Transverse colon (tissue), 4 donors: ENCODE results near the gene OBP2B. TPM values are rescaled to one million over a fixed set of nuclear protein-coding genes. Genes with fewer than 3 reads are reported as not detected.
"Not testable (repeated sequence)": the region's sequence is repeated elsewhere in the genome, so short reads cannot be mapped to it uniquely, and the experiment has no call there.

ENCODE experiments used
- DNase-seq: peaks from one replicate; pipeline ENCODE4 v3.0.0-alpha.2; 2019
- H3K27ac ChIP-seq, 4 donors: fragments of 200-600 bp; sonication (generic); 2 replicates each; pipeline ENCODE4 v1.5.1; 2016 to 2018; ENCODE audit warnings: inconsistent platforms in 4 of 4
- H3K27me3 ChIP-seq: fragments of 200-600 bp; sonication (generic); 2 replicates; pipeline ENCODE4 v1.5.1; 2017; ENCODE audit warnings: inconsistent platforms
- H3K36me3 ChIP-seq, 4 donors: fragments of 200-600 bp; sonication (generic); 2 replicates each; pipeline ENCODE4 v1.5.1; 2017 to 2019; ENCODE audit warnings: inconsistent platforms in 4 of 4
- H3K4me1 ChIP-seq, 4 donors: fragments of 200-600 bp; sonication (generic); 2 replicates each; pipeline ENCODE4 v1.5.1; 2017 to 2020; ENCODE audit warnings: inconsistent platforms in 4 of 4
- H3K4me3 ChIP-seq, 4 donors: fragments of 200-600 bp; sonication (generic); 1 replicate in 1 of 4; 2 replicates in 3 of 4; pipeline versions ENCODE4 v1.5.1 to v1.6.1; 2017 to 2019; ENCODE audit warnings: inconsistent platforms in 4 of 4
- H3K9me3 ChIP-seq, 2 donors: fragments of 200-600 bp; sonication (generic); 2 replicates each; pipeline ENCODE4 v1.5.1; 2017 to 2019; ENCODE audit warnings: inconsistent platforms in 2 of 2
- EP300 ChIP-seq: sonication (generic); formaldehyde crosslinking; IDR thresholded peaks from one replicate; pipeline ENCODE4 v1.6.1; 2017; ENCODE audit warnings: antibody characterized with exemption, low read depth
- POLR2A ChIP-seq: fragments of 450-650 bp; IDR thresholded peaks from one replicate; pipeline ENCODE4 v1.6.1; 2016; ENCODE audit warnings: antibody characterized with exemption, mild to moderate bottlenecking, moderate library complexity
- POLR2AphosphoS5 ChIP-seq, 3 donors: sonication (generic); formaldehyde crosslinking; IDR thresholded peaks; one replicate each; pipeline ENCODE4 v1.6.1; 2016; ENCODE audit warnings: antibody characterized with exemption in 3 of 3
- WGBS, 2 donors: methylation state at CpG; one replicate each; pipeline ENCODE4 v1.1.5; 2018; ENCODE audit warnings: low coverage in 1 of 2; 5-methylcytosine and 5-hydroxymethylcytosine counted together
- in situ Hi-C, 4 donors: fragments of 200-750 bp; cut with MboI; loops; one replicate each; pipeline versions ENCODE4 v1.15.0 to v1.15.1; 2017; ENCODE audit warnings: low sequenced_read_pairs in 3 of 4, low pct_ligation_motif_present in 1 of 4, low pct_unique_long_range_greater_than_20kb in 1 of 4
- intact Hi-C: fragments of 100-400 bp; cut with DNase I; formaldehyde crosslinking; loops from one replicate; pipeline ENCODE4 v1.15.1; 2023; ENCODE audit warnings: low total_unique reads
- total RNA-seq, 4 donors: library from RNA; depleted of rRNA; stranded (reverse); fragments of >200 nt; gene quantifications; one replicate each; pipeline ENCODE4 v1.1.0, GENCODE V29; 2016
- TF ChIP-seq, protein P1 (sequence below), 5 experiments: fragments of 200-600 bp in 3 of 5; fragments of 450-650 bp in 2 of 5; sonication (generic) in 3 of 5; IDR thresholded peaks; 1 replicate in 2 of 5; 2 replicates in 3 of 5; pipeline ENCODE4 v1.5.1; 2016 to 2017; ENCODE audit warnings: antibody characterized with exemption in 5 of 5, inconsistent platforms in 3 of 5, mild to moderate bottlenecking in 2 of 5, moderate library complexity in 1 of 5

OBP2B gene
- total RNA-seq, 4 donors from 2014 or later, result not detected

DNA sequence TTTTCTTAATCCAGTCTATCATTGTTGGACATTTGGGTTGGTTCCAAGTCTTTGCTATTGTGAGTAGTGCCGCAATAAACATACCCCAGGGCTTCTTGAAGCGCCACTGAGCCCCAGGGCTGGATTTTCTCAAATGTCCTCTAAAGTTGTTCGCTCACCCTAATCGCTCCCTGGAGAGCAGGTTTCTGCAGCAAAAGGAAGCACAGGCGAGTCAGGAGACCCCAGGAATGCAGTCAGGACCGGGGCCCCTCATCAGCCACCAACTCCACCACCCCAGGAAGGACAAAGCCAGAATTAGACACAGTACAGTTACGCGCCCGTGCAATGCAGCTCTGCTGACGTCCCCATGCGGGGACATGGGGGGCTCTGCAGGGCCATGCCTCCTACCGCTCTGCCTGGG lies 15.7 kb upstream of the OBP2B start:
- no peaks in the 10 kb centered on the region for H3K36me3 ChIP-seq
- DNase-seq, result no peak
- no peak for TF ChIP-seq EP300
- no peak for TF ChIP-seq POLR2AphosphoS5 (IDR thresholded peaks at IDR 0.05)
- TF ChIP-seq POLR2A, result no peak
- TF ChIP-seq, protein P1, sequence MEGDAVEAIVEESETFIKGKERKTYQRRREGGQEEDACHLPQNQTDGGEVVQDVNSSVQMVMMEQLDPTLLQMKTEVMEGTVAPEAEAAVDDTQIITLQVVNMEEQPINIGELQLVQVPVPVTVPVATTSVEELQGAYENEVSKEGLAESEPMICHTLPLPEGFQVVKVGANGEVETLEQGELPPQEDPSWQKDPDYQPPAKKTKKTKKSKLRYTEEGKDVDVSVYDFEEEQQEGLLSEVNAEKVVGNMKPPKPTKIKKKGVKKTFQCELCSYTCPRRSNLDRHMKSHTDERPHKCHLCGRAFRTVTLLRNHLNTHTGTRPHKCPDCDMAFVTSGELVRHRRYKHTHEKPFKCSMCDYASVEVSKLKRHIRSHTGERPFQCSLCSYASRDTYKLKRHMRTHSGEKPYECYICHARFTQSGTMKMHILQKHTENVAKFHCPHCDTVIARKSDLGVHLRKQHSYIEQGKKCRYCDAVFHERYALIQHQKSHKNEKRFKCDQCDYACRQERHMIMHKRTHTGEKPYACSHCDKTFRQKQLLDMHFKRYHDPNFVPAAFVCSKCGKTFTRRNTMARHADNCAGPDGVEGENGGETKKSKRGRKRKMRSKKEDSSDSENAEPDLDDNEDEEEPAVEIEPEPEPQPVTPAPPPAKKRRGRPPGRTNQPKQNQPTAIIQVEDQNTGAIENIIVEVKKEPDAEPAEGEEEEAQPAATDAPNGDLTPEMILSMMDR (IDR thresholded peaks at IDR 0.05), result no peak
- WGBS, 2 donors, result 20 to 91% methylated on average over 2 to 12 of the region's 12 CpGs
- H3K9me3 ChIP-seq, result no peaks in the 10 kb centered on the region
- peaks cover 3% of the 10 kb centered on the region for H3K27me3 ChIP-seq
- no peak overlapping the region for H3K27ac ChIP-seq
- in situ Hi-C loops (no loop called here), intact Hi-C loops (no loop called here)
- peaks cover 0 to 2% (median 0%) of the 10 kb centered on the region in 4 donors for H3K4me1 ChIP-seq
- no peak overlapping the region for H3K4me3 ChIP-seq

DNA sequence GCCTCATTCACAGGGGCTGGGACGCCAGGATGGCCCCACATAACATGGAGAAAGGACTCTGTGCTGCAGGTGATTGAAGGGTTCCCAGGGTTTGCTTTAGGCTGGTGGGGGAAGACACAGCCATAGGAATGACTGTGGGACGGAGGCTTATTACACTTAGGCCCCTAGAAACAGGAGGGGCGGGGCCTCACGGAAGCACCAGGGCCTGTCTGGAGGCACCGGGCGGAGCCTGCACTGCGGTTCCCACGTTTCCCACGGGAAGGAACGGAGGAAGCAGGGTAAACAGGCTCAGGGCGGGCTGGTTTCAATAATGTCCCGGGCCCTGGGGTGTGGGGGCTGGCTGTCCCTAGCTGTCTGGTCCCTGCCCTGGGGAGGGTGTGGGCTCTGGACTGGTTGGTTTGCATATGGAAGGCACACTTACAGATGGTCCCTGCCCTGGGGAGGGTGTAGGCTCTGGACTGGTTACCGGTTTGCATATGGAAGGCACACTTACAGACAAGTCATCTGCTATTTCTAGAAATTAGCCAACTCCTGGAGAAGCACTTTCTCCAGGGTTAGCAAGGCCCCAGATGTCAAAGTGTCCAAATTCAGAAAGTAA lies 14.2 kb upstream of the OBP2B start:
- H3K27me3 ChIP-seq, H3K4me1 ChIP-seq, H3K36me3 ChIP-seq, H3K4me3 ChIP-seq, H3K9me3 ChIP-seq, in situ Hi-C loops, intact Hi-C loops: not testable (repeated sequence)
- DNase-seq, result peak; percentile 62
- peak overlapping the region in 1 of 4 donors; percentile 33 for H3K27ac ChIP-seq
- WGBS, 2 donors, result 14 to 28% methylated on average over 10 to 13 of the region's 13 CpGs

- intact Hi-C loops, H3K27ac ChIP-seq, H3K9me3 ChIP-seq, DNase-seq, H3K4me3 ChIP-seq, H3K27me3 ChIP-seq, in situ Hi-C loops, H3K36me3 ChIP-seq, H3K4me1 ChIP-seq: not testable (repeated sequence)
- 76% methylated on average over 7 of the region's 12 CpGs; no CpG with 5 or more reads in 1 of the 2 donors for WGBS, 2 donors
Observed at GRCh38 chr9:133221994-133222393, 12.9 kb upstream of the OBP2B start.

- H3K36me3 ChIP-seq, result no peaks in the 10 kb centered on the region
- DNase-seq, result no peak
- WGBS, 2 donors, result 81% methylated on average over 12 of the region's 12 CpGs; no CpG with 5 or more reads in 1 of the 2 donors
- H3K4me3 ChIP-seq, result no peak overlapping the region
- H3K27me3 ChIP-seq, result peaks cover under 1% of the 10 kb centered on the region
- H3K27ac ChIP-seq, result no peak overlapping the region
- intact Hi-C loops, result no loop called here
- H3K9me3 ChIP-seq, result no peaks in the 10 kb centered on the region
- peaks cover 0 to 2% (median 0%) of the 10 kb centered on the region in 4 donors for H3K4me1 ChIP-seq
- in situ Hi-C loops, result no loop called here
- no peak for TF ChIP-seq EP300
- no peak for TF ChIP-seq POLR2A
- TF ChIP-seq, protein P1 (IDR thresholded peaks at IDR 0.05), result no peak
- TF ChIP-seq POLR2AphosphoS5 (IDR thresholded peaks at IDR 0.05), result no peak
Observed at GRCh38 chr9:133221177-133221809, 12.2 kb upstream of the OBP2B start.

DNA sequence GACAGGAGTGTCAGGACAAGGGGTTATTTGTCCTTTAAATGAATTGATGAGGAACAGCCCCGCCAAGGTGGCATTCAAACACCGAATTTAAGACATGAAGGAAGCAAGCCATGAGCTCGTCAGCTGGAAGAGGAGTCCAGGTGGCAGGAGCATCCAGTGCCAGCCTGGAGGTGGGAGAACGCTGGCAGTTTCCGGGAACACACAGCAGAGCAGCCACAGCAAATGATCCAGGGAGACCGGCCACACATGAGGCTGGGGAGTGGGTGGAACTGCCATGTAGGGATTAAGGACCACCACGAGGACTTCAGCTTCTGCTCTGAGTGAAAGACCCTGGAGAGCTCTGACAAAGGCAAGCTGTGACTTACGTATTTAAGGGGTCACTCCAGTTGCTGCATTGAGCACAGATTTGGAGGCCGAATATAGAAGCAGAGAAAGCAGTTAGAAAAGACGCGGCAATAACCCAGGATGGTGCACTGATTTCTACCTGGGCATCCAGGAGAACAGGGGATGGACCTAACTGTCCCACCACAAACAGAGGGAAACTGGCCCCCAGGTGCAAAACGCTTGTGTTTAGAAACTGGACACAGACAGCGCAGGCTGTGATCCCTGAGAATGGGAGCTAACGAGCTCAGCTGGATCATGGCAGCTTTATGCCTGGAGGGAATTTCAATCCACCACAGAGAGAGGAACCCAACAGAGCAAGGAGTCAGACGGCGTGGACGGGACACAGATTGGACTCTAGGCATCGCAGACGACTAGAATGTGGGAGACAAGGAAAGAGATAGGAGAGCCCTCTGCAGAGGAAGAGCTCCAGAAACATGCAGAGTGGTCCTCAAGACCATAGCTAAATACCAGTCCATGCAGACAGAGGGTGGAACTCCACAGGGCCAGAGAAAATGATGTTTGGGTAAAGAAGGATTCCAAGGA lies 9.3 kb upstream of the OBP2B start:
- intact Hi-C loops, H3K27ac ChIP-seq, H3K27me3 ChIP-seq, H3K36me3 ChIP-seq, H3K4me3 ChIP-seq, DNase-seq, H3K4me1 ChIP-seq, H3K9me3 ChIP-seq, in situ Hi-C loops: not testable (repeated sequence)
- WGBS, 2 donors, result 68 to 86% methylated on average over 4 to 19 of the region's 19 CpGs

- H3K4me1 ChIP-seq, intact Hi-C loops, H3K27ac ChIP-seq, DNase-seq, H3K4me3 ChIP-seq, H3K9me3 ChIP-seq, in situ Hi-C loops, H3K36me3 ChIP-seq: not testable (repeated sequence)
- peaks cover 17% of the 10 kb centered on the region for H3K27me3 ChIP-seq
- 20 to 76% methylated on average over 1 to 12 of the region's 12 CpGs for WGBS, 2 donors
Observed at GRCh38 chr9:133217333-133217988, 8.4 kb upstream of the OBP2B start.

- intact Hi-C loops, DNase-seq, H3K27ac ChIP-seq, in situ Hi-C loops, H3K36me3 ChIP-seq, H3K4me3 ChIP-seq, H3K4me1 ChIP-seq, H3K9me3 ChIP-seq: not testable (repeated sequence)
- H3K27me3 ChIP-seq, result peaks cover 17% of the 10 kb centered on the region
- 33 to 59% methylated on average over 1 to 4 of the region's 4 CpGs for WGBS, 2 donors
Observed at GRCh38 chr9:133214276-133214675, 5.2 kb upstream of the OBP2B start.
